T-helper 2 cell (primary cell): ENCODE measurements around the gene PARP3.

Experiments
- DNase-seq, 5 experiments: peaks; one replicate each; pipeline versions ENCODE4 v3.0.0 to v3.0.0-alpha.2; 2012 to 2022

The PARP3 gene

DNA sequence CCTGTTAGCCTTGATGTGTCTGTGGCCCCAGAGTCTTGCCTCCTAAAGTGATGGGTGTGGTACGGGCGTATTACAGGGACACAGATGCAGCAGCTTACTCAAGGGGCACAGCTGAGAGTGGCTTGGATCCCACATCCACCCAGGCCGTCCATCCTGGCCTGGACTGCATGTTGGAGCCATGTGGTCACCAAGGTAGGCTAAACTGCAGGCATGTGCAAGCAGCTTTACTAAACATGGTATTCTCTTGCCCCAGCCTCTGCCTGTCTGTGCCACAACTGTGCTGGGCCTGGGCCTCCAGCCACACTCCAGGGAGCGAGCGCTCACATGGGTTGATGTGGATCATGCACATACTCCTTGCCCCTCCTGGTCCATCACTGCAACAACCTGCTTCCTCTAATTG, 7.0 kb downstream of the PARP3 start:
- DNase-seq: no peak

DNA sequence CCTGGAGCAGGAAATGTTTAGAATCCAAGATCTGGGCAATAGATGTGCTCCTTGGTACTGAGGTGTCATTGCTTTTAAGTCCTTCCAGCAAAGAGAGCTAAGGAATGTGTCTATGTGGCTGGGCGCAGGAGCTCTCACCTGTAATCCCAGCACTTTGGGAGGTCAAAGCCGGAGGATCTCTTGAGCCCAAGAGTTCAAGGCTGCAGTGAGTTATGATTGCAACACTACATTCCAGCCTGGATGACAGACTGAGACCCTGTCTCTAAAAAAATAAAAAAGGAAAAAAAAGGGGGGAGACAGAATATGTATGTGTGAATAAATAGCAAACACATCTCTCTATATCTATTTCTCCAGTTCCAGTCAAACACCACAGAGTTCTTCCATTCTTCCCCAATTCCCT, 8.7 kb downstream of the PARP3 start:
- no peak for DNase-seq

DNA sequence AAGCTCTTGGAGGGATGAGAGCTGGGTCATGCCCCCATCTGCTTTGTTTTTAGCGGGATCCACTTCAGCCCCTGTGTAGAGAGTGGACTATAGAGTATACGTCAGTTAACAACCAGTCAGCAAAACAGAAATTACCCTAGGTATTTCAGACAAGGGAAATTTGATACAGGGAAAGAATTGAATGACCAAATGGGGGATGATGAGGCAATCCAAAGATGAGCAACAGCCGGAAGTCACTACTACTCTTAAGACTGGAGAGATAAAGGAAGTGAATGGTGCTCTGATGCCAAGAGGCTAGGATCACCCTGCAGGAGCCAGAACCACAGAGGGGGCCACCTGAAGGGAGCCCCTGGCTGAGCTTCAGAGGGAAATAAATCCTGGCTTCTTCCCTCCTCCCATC, 11.3 kb downstream of the PARP3 start:
- DNase-seq: no peak

DNA sequence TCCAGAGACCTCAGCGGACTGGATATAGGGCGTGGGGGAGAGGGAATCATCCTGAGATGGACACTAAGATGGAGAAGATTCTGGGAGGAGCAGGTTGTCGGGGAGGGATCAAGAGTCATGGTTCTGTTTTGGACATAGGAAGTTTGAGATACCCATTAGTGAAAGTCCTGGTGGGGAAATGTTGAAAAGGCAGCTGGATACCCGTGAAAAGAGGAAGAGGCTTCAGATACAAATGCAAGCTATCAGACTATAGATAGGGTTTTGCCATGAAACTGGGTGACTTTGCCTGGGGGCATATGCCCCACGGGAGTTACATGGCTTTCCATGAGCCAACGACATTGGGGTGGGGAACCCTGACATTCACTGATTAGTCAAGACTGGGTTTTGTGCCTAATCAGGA, 11.9 kb downstream of the PARP3 start:
- no peak for DNase-seq

DNA sequence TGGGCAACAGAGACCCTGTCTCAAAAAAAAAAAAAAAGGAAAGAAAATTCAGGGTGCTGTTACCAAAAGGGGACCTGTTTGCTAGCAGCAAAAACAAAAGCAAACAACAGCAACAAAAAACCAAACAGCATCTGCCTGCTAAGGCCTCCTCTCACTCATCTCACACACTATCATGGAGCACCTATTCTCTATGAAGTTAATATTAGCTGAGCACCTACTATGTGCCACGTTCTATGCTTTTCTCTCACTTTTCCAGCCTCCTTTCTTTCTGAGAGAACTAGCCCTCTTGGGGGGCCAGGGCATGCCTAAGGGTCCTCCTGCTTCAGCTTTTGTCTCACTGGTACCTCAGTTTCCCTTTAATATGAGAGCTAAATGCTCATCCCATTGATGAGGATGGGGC, 12.6 kb downstream of the PARP3 start:
- no peak for DNase-seq

DNA sequence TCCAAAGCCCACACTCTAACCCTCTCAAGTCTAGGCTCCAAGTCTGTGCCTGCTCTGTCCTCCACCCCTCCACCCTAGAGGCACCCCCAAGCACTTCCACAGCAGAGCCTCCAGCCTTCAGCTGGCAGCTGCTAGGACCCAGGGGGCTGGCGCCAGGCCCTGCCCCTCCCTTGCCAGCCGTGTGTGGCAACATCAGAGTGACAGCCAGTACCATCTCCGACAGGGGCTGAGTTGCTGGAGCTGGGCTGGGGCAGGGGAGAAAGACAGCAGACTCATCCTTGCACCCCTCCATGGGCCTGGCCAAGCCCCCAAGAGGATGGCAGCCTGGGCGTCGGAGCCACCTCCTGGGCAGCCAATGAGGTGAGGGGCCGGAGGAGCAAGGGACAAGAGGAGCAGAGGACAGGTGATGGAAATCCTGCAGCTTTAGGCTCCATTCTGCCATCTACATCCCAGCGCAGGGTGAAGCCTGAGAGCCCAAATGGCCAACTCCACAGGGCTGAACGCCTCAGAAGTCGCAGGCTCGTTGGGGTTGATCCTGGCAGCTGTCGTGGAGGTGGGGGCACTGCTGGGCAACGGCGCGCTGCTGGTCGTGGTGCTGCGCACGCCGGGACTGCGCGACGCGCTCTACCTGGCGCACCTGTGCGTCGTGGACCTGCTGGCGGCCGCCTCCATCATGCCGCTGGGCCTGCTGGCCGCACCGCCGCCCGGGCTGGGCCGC, 13.2 kb downstream of the PARP3 start, which contains the start of gene GPR62:
Gene GPR62, plus strand, starts transcription at position 207 of the 718 bp plus-strand sequence. Its CDS starts 272 bp downstream, at position 479.
- DNase-seq: no peak

DNA sequence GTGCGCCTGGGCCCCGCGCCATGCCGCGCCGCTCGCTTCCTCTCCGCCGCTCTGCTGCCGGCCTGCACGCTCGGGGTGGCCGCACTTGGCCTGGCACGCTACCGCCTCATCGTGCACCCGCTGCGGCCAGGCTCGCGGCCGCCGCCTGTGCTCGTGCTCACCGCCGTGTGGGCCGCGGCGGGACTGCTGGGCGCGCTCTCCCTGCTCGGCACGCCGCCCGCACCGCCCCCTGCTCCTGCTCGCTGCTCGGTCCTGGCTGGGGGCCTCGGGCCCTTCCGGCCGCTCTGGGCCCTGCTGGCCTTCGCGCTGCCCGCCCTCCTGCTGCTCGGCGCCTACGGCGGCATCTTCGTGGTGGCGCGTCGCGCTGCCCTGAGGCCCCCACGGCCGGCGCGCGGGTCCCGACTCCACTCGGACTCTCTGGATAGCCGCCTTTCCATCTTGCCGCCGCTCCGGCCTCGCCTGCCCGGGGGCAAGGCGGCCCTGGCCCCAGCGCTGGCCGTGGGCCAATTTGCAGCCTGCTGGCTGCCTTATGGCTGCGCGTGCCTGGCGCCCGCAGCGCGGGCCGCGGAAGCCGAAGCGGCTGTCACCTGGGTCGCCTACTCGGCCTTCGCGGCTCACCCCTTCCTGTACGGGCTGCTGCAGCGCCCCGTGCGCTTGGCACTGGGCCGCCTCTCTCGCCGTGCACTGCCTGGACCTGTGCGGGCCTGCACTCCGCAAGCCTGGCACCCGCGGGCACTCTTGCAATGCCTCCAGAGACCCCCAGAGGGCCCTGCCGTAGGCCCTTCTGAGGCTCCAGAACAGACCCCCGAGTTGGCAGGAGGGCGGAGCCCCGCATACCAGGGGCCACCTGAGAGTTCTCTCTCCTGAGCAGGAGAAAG, 14.0 kb downstream of the PARP3 start:
- peak in 2 of 5 experiments; percentile 22 to 48 for DNase-seq

DNA sequence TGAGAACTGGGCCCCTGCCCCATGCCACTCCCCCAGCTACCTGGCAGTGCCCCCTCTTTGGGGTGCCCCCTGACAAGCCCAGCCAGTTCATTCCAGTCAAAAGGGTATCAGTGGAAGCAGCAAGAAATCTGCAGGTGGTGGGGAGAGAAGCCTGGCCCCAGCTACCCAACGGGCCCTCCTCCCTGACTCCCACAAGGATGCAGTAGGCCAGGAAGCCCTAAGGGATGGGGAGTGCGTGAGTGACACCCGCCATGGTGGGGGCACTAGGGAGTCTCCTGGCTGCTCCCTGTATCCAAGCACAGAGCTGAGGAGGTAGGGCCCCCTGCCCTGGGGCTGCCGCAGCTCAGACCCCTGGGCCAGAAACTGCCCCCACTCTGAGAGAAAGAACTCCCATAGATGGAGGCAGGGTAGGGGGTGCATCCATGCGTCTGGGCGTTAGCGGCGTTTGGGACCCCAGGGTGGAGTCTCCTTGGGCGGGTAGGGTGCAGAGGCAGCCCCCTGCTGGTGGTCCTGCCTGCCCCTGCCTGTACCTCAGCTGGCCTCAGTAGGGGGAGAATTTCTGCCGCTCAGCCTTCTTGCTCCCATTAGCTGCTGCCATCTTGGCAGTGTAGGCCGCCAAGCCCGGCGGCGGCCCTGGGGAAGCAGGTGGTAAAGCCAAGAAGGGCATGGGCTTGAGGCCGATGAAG, 15.5 kb downstream of the PARP3 start:
- no peak for DNase-seq

DNA sequence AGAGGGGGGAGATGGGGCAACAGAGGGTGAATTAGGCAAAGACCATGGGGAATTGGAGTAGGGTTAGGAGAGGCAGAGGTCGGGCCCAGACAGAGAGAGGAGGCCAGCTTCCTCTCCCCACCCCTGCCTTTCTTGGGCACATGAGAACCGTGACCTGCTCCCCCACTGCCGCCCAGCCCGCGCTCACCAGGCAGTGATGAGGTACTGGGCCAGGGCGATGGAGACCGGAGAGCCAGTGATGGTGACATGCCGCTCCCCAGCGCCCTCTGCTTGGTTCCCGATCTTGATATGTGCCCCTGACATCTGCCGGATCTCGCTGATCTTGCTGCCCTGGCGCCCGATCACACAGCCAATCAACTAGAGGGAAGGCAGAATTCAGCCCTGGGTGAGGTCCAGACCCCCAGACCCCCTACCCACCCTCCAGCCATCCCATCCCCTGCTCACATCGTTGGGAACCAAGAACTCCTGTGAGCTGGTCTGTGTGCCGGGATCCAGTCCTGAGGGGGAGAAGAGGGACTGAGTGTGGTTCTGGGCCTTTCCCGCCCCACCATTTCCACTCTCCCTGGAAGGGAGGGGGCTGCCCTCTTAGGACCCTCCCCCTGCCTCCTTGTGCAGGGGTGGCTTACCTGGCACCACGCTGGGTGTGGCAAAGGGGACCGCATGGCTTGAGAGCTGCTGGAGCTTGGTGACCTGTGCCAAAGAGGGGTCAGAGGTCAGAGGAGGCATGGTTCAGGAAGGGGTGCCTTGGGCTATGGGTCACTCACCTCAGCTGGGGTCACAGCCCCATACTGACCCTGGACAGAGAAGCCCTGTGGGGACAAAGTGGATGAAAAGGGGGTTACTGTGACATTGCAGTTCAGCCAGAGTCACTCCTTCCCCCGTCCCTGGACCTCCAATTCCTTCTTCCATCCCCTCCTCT, 16.7 kb downstream of the PARP3 start:
- no peak for DNase-seq

DNA sequence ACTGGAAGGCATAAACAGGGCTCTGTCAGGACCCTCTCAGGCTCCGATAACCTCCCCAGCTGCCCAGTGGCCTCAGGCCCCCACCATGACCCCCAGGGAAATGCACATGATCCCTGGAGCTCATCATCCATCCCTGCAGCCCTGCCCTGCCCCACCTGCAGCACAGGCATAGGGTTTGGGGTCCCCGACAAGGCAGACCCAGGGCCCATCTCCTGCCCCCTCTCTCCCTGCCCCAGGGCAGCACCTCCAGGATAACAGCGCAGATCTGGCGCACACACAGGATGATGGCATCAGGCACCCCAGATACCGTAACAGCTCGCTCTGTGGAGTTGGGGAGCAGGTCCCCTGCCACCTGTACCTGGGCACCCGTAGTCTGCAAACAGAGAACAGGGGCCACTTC, 17.5 kb downstream of the PARP3 start:
- DNase-seq: no peak

DNA sequence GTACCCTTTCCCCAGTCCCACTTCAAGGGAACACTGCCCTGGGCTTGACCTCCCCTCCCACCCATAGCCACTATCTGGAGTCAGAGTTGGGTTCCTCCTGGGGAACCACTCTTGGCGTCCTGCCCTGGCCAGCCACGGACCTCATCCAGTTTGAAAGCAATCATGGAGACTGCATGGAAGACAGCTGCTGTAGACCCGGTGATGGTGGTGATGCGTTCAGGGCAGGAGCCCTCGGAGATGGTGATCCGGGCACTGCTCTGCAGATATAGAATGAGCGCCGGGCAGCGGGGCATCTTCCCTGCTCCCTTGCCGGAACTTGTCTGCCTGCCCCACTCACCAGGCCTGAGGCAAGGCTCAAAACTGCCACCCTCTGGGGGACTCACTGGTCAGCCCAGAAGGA, 18.2 kb downstream of the PARP3 start:
- no peak for DNase-seq

DNA sequence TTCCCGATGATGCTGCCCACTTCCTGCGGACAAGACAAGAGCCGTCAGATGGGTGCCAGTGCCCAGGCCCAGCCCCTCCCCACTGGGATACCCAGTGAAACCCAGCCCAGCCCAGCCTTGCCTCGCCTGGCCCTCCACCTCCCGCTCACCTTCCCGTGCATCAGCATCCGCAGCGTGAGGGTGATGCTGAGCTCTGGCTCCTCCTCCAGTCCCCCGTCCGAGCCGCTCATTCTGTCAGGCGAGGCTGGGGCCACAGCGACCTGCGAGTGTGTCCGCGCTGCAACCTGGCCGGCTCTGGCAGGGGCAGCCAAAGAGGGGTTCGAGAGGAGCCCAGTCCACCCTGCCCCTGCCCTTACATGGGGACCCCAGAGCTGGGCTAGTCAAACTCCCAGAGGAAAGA, 18.8 kb downstream of the PARP3 start:
- no peak for DNase-seq

DNA sequence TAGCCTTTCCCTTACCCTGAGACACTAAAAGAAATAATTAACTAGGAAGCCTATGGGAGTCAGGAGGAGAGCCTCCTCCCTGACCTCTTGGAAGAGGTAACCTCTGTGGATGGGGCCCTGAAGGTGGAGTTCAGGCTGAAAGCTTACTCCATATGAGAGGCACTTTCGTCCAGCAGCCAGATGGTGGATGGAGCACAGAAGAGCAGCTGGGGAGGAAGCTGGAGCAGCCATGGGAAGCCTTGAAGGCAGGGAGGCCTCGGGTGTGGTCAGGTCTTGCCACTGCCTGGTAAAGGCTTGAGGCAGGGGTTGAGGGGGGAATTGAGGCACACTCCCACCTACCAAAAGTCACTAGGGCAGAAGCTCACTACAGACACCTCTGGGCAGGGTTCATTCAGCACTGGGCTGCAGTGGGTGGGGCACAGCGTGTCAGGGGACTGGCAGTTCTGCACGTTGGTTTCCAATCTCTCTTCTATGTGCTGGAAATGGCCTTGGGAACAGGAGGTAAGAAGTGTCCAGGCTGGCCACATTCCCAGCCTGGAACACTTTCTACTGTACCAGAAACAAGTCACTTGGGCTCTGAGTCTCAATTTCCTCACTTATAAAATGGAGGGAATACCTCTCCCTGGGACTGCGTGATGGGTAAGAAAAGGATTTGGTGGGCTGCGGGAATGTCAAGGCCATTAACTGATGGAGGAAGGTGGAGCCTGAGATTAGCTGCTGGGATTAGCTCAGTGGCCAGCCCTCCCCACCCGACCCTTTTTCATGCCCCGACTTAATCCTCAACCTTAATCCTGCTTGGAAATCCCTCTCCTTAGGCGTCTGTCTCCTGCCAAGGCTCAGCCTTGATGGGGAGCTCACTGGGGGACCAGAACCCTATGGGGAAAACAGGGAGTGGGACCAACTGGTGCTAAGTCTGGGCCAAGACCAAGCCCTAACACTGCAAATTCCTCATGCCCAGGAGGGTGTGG, 19.7 kb downstream of the PARP3 start:
- no peak for DNase-seq

DNA sequence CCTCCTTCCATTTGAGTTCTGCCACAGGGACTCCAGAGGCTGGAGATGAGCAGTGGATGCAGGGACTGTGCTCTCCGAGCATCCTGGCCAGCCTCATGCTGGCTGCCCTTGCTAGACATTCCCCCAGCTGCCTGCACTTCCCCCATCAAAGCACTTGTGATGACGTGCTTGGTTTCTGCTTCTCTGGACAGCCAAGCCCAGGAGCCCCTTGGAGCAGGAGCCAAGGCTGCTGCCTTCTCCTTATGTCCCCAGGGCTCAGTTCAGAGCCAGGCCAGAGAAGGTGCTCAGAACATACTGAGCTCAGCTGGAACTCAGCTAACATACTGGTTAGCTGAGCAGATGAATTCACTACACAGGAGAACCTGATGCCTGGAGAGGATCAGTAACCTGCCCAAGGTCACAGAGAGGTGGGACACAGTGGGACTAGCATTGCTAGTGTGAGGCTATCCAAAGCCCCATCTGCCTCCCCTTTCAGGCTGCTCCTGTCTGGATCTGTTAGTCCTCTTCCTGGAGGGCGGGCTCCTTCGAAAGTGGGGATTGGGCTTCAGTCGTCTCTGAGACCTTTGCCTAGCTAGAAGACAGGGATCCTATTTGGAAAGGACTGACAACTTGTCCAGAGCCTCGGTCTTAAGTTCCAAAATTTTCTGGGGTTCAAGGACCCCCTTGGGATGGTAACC, 20.8 kb downstream of the PARP3 start:
- DNase-seq: no peak

DNA sequence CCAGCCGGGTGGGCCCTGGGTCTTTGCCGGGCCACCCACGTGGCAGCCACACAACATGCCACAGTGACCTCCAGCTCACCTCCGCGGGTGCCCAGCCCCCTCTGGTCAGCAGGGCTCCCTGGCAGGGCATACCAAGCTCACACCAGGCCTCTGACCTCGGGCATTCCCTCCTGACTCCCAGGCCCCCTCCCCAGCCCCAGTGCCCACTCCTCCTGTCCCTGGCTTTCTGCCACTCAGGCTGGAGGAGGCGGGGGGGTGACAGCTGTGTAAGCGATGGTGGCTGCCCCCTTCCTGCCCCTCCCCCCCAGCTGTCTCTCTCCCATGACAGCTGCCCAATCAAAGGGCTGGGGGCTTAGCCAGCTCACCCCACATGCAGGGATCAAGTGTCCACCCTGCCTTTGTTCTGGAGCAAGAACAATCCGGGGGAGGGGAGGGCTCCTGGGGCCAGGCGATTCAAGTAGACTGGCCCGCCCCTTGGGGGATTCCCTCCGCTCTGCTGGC, 21.8 kb downstream of the PARP3 start:
- DNase-seq: no peak

DNA sequence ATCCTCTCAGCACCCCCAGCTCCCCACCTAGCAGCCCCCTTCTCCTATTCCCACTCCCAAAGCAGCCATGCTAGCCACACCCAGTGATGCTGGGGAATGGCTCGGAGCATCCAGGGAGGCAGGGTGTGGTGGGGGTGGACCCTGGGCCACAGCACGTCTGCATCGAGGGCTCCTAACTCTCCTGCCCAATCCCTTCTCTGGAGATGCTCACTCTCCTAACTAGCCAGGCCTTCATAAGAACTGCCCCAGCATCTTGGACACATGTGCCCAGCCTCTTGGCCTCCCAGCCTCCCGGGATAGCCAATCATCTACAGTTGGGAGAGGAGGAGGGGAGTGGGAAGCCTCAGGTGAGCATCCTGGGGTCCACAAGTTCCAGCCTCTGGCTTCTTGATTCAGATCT, 22.4 kb downstream of the PARP3 start:
- DNase-seq: no peak

DNA sequence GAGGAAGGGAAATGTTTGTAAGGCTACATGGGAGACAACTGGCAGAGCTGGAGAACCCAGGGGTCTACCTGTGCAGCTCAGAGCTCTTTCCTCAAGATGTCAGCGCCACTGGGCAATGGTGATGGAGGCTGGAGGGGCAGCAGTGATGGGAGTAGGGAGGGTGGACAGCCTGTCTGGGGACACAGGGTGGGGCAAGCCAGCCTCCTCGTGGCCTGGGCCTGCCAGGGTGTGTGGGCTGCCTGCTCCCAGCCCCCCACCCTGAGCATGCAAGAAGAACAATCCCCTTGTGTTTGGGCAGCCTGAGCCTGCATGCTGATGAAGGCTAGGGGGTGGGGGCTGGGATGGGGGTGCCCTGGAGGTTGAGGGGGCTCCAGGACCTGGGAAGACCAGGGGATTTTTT, 23.9 kb downstream of the PARP3 start:
- no peak for DNase-seq

DNA sequence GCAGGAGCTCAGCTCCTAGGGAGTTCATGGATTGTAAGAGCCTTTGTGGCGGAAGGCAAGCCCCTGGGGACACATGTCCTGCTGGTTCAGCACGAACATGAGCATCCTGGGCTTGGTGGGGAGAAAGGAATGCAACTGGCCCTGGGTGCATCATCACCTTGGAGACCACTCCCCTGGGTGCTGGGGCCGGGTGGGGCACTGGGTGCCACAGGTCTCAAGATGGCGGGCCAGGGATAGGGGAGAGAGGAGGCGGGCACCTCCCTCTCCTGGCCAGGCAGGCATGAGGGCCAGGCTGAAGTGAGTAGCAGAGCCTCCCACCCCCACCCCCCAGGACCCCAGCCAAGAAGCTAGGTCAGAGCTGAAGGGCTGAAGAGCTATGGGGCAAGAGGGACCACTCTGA, 24.3 kb downstream of the PARP3 start:
- DNase-seq: no peak

DNA sequence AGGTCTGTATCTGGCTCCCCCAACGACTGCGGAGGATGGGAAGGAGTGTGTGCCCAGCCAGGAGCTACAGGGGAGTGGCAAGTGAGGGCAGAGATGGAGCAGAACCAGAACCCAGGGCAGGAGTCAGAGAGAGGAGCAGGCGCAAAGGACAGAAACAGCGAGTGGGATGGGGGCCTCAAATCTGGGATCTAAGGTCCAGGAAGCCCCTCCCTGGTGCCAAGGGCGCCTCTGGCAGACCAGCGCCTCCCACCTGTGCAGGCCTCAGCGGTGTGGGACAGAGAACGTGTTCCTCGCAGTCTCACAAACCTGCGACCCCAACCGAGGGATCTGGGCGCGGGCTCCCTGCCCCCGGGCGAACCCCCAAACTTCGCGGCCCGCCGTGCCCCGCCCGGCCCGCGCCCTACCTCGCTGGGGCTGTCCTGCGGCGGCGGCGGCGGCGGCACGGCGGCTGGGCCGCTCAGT, 24.8 kb downstream of the PARP3 start:
- no peak for DNase-seq
